Activated CD4-positive, CD25-positive, alpha-beta regulatory T cell treated with anti-CD3 and anti-CD28 coated beads, Interleukin-2, amount 50 U/mL, for 72 hours (primary cell): ENCODE results near the gene S1PR5.
A peak's percentile ranks its signal among the peaks of the same experiment; 100 is the strongest.
"Not testable (repeated sequence)": the region's sequence is repeated elsewhere in the genome, so short reads cannot be mapped to it uniquely, and the experiment has no call there.

Source experiments
- DNase-seq: peaks from one replicate; pipeline ENCODE4 v3.0.0; 2021

S1PR5 gene

GRCh38 chr19:10517361-10517759, at the start of gene S1PR5:
Gene S1PR5 (minus strand): TSS chr19:10517447. CDS start chr19:10515011, 2,436 bp downstream.
- peak; percentile 38 for DNase-seq

- DNase-seq, result peak; percentile 55
These were observed 49.6 kb upstream of the S1PR5 start for GRCh38 chr19:10566658-10567410.

GRCh38 chr19:10566408-10566657, 49.1 kb upstream of the S1PR5 start:
- DNase-seq, result no peak

GRCh38 chr19:10565567-10566407, 48.5 kb upstream of the S1PR5 start, which contains the start of gene KRI1:
Gene KRI1 (minus strand): TSS chr19:10566010. CDS start chr19:10565999, 11 bp downstream.
- DNase-seq, result peak; percentile 99

- no peak for DNase-seq
These were observed 47.9 kb upstream of the S1PR5 start for GRCh38 chr19:10565028-10565566.

GRCh38 chr19:10562609-10563008, 45.4 kb upstream of the S1PR5 start:
- no peak for DNase-seq

GRCh38 chr19:10560154-10560553, 42.9 kb upstream of the S1PR5 start:
- DNase-seq, result no peak

- DNase-seq, result no peak
These were observed 40.5 kb upstream of the S1PR5 start for GRCh38 chr19:10557603-10558197.

- DNase-seq, result no peak
These were observed 38.3 kb upstream of the S1PR5 start for GRCh38 chr19:10555610-10555973.

- no peak for DNase-seq
These were observed 37.7 kb upstream of the S1PR5 start for GRCh38 chr19:10554760-10555609.

- no peak for DNase-seq
These were observed 36.7 kb upstream of the S1PR5 start for GRCh38 chr19:10553943-10554381.

- DNase-seq, result no peak
These were observed 35.9 kb upstream of the S1PR5 start for GRCh38 chr19:10553087-10553667.

GRCh38 chr19:10552510-10553053, 35.3 kb upstream of the S1PR5 start:
- no peak for DNase-seq

- no peak for DNase-seq
These were observed 34.6 kb upstream of the S1PR5 start for GRCh38 chr19:10551698-10552301.

GRCh38 chr19:10551006-10551405, 33.8 kb upstream of the S1PR5 start:
- not testable (repeated sequence) for DNase-seq

- no peak for DNase-seq
These were observed 33.1 kb upstream of the S1PR5 start for GRCh38 chr19:10550336-10550735.

- no peak for DNase-seq
These were observed 32.5 kb upstream of the S1PR5 start for GRCh38 chr19:10549733-10550132.

GRCh38 chr19:10548746-10549276, 31.6 kb upstream of the S1PR5 start:
- DNase-seq, result no peak

GRCh38 chr19:10546817-10547216, 29.6 kb upstream of the S1PR5 start:
- DNase-seq, result no peak

- DNase-seq, result no peak
These were observed 27.6 kb upstream of the S1PR5 start for GRCh38 chr19:10544753-10545251.

- peak; percentile 41 for DNase-seq
These were observed 27.1 kb upstream of the S1PR5 start for GRCh38 chr19:10544242-10544752.
